Colon (tissue), 2 donors: ENCODE measurements around the gene RAB22A.
"Not testable (repeated sequence)": the region's sequence is repeated elsewhere in the genome, so short reads cannot be mapped to it uniquely, and the experiment has no call there.

Source experiments
- FAIRE-seq: peaks from 2 replicates; lab custom pipeline; 2012; peaks lifted over from hg19 to GRCh38; lab: Jason Lieb, UNC
- donor health status: control.
- donor health status: control.

The RAB22A gene

GRCh38 chr20:58388882-58389323 lies 79.4 kb downstream of the RAB22A start, which contains the start of gene VAPB:
VAPB (plus strand) TSS chr20:58389229; CDS start chr20:58389460, 231 bp downstream.
- FAIRE-seq: no peak

- FAIRE-seq: no peak
Measured at GRCh38 chr20:58389324-58389967, 79.9 kb downstream of the RAB22A start.

- FAIRE-seq: no peak
Measured at GRCh38 chr20:58389968-58390658, 80.6 kb downstream of the RAB22A start.

- FAIRE-seq: no peak
Measured at GRCh38 chr20:58390659-58391035, 81.1 kb downstream of the RAB22A start.

GRCh38 chr20:58392286-58392685 lies 82.8 kb downstream of the RAB22A start:
- FAIRE-seq: no peak

- no peak for FAIRE-seq
Measured at GRCh38 chr20:58393299-58393698, 83.8 kb downstream of the RAB22A start.

- FAIRE-seq: no peak
Measured at GRCh38 chr20:58394801-58395200, 85.3 kb downstream of the RAB22A start.

GRCh38 chr20:58395604-58396003 lies 86.1 kb downstream of the RAB22A start:
- no peak for FAIRE-seq

GRCh38 chr20:58397429-58397828 lies 87.9 kb downstream of the RAB22A start:
- FAIRE-seq: no peak

GRCh38 chr20:58398254-58398653 lies 88.7 kb downstream of the RAB22A start:
- FAIRE-seq: no peak

GRCh38 chr20:58399926-58400325 lies 90.4 kb downstream of the RAB22A start:
- FAIRE-seq: no peak

- FAIRE-seq: no peak
Measured at GRCh38 chr20:58401162-58401561, 91.6 kb downstream of the RAB22A start.

GRCh38 chr20:58402305-58402704 lies 92.8 kb downstream of the RAB22A start:
- FAIRE-seq: no peak

- FAIRE-seq: no peak
Measured at GRCh38 chr20:58402827-58403226, 93.3 kb downstream of the RAB22A start.

GRCh38 chr20:58403272-58403671 lies 93.8 kb downstream of the RAB22A start:
- FAIRE-seq: no peak

- no peak for FAIRE-seq
Measured at GRCh38 chr20:58405504-58406291, 96.2 kb downstream of the RAB22A start.

GRCh38 chr20:58406422-58407001 lies 97.0 kb downstream of the RAB22A start:
- no peak for FAIRE-seq

- FAIRE-seq: no peak
Measured at GRCh38 chr20:58407201-58407873, 97.8 kb downstream of the RAB22A start.

GRCh38 chr20:58407966-58408557 lies 98.5 kb downstream of the RAB22A start:
- FAIRE-seq: no peak

- FAIRE-seq: no peak
Measured at GRCh38 chr20:58408603-58409246, 99.2 kb downstream of the RAB22A start.

GRCh38 chr20:58414216-58414615 lies 104.7 kb downstream of the RAB22A start:
- not testable (repeated sequence) for FAIRE-seq
